ENCODE measurements around the gene GON7. TPM values are rescaled to one million over a fixed set of nuclear protein-coding genes. Genes with fewer than 3 reads are reported as not detected.
"Not testable (repeated sequence)": the region's sequence is repeated elsewhere in the genome, so short reads cannot be mapped to it uniquely, and the experiment has no call there.

Gene GON7
- total RNA-seq, 3 donors from 2014 or later: 15.3 to 19.5 (median 18.6) TPM

DNA sequence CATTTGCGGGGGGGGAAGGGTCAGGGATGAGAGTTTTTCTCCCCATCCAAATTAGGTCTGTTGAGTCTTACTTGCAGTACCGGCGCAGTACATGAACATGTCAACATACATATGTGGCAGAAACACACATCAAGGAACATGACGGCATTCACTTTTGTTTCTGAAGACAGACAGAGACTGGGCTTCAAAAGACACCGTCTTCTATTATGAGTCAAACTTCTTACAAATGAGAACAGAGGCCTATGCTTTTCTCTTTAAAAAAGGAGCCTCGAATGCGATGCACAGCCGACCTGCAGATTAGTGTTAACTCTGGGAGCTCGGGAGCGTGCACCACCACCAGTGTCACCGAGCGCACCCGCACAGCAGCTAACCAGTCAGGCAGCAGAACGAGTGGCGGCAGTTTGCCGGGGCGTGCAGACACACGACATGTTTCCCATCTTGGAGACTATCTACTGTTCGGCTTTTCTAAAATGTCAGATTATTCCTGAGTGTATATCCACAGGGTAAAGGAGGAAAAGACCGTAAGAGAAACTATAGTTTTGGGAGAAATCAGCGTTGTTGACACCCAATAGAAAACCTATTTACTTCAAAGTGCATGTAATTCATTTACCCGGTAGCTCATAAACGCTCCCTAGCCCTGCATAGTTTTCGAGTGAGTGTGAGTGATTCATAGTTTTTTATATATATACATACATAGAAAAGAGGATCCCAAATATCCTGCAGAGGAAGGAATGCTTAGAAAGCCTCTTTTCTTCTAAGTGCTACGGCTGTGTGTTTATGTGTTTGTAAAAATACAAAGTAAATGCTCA, 33.2 kb upstream of the GON7 start:
- Histone ChIP-seq H3K4me3 (no peak overlapping the region), H3K4me1 (ENCODE audit: low read depth) (no peaks in the 10 kb centered on the region), H3K9me3 (no peaks in the 10 kb centered on the region), H3K36me3 (ENCODE audit: low read depth) (peaks cover under 1% of the 10 kb centered on the region)
- peak; percentile 67 for ATAC-seq
- intact Hi-C loops (cut with DNase I, micrococcal nuclease): no loop called here
- DNase-seq: peak in 1 of 3 donors; percentile 10
- TF ChIP-seq, protein P1, sequence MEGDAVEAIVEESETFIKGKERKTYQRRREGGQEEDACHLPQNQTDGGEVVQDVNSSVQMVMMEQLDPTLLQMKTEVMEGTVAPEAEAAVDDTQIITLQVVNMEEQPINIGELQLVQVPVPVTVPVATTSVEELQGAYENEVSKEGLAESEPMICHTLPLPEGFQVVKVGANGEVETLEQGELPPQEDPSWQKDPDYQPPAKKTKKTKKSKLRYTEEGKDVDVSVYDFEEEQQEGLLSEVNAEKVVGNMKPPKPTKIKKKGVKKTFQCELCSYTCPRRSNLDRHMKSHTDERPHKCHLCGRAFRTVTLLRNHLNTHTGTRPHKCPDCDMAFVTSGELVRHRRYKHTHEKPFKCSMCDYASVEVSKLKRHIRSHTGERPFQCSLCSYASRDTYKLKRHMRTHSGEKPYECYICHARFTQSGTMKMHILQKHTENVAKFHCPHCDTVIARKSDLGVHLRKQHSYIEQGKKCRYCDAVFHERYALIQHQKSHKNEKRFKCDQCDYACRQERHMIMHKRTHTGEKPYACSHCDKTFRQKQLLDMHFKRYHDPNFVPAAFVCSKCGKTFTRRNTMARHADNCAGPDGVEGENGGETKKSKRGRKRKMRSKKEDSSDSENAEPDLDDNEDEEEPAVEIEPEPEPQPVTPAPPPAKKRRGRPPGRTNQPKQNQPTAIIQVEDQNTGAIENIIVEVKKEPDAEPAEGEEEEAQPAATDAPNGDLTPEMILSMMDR (IDR thresholded peaks at IDR 0.05): no peak

DNA sequence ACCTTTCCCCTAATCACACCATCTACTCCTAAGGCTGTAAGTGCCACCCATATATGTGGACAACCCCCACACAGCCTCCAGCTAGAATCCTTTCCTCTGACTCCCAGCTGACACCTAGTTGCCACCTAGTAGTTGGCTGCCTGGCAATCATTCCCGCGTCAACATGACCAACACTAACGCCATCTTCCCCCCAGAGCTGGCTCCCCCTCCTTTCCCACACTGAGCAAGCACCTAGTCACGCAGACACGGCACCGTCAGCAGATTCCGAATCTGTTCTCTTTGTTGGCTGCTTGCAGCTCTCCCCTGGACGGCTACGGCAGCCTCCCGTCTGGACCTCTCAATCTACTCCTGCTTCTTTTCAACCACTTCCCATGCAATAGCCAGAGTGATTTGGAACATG, 27.9 kb upstream of the GON7 start:
- Histone ChIP-seq H3K4me1 (ENCODE audit: low read depth) (no peaks in the 10 kb centered on the region), H3K4me3 (no peak overlapping the region), H3K9me3 (no peaks in the 10 kb centered on the region), H3K36me3 (ENCODE audit: low read depth) (no peaks in the 10 kb centered on the region)
- DNase-seq (no peak), ATAC-seq (no peak)
- TF ChIP-seq, protein P1 (IDR thresholded peaks at IDR 0.05): no peak
- intact Hi-C loops (cut with DNase I, micrococcal nuclease): no loop called here

DNA sequence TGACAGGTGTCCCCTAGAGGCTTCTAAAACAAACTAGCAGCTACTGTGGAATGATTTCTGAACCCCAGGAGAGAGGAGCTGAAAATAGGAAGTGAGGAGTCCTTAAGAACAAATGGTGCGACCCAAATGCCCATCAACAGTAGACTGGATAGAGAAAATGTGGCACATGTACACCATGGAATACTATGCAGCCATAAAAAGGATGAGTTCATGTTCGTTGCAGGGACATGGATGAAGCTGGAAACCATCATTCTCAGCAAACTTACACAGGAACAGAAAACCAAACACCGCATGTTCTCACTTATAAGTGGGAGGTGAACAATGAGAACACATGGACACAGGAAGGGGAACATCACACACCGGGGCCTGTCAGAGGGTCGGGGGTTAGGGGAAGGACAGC, 26.2 kb upstream of the GON7 start:
- H3K36me3 ChIP-seq (ENCODE audit: low read depth); DNase-seq; ATAC-seq; H3K9me3 ChIP-seq; H3K4me1 ChIP-seq (ENCODE audit: low read depth); H3K4me3 ChIP-seq; intact Hi-C loops (cut with DNase I, micrococcal nuclease): not testable (repeated sequence)

DNA sequence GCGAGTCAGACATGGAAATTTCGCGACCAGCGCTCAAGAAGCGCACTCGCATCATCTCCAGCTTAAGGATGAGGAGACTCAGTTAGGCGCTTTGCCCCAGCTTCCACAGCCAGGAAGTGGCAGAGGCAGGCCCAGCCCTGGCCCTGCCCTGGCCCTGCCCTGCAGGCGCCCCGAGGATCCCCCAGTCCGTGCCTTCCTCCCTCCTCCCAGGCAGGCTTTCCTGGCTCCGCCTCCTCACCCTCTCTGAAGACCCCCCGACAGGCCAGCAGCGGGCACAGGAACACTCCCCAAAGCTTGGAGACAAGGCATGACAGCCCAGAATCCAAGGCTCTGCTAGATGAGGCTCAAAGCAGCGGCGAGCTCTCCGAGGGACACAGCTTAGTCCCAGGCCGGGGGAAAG, 25.3 kb upstream of the GON7 start:
- H3K4me3 ChIP-seq: no peak overlapping the region
- intact Hi-C loops (cut with DNase I, micrococcal nuclease): no loop called here
- DNase-seq (no peak), ATAC-seq (no peak)
- H3K4me1 ChIP-seq (ENCODE audit: low read depth): no peaks in the 10 kb centered on the region
- no peaks in the 10 kb centered on the region for H3K36me3 ChIP-seq (ENCODE audit: low read depth)
- TF ChIP-seq, protein P1 (IDR thresholded peaks at IDR 0.05): no peak
- H3K9me3 ChIP-seq: no peaks in the 10 kb centered on the region

DNA sequence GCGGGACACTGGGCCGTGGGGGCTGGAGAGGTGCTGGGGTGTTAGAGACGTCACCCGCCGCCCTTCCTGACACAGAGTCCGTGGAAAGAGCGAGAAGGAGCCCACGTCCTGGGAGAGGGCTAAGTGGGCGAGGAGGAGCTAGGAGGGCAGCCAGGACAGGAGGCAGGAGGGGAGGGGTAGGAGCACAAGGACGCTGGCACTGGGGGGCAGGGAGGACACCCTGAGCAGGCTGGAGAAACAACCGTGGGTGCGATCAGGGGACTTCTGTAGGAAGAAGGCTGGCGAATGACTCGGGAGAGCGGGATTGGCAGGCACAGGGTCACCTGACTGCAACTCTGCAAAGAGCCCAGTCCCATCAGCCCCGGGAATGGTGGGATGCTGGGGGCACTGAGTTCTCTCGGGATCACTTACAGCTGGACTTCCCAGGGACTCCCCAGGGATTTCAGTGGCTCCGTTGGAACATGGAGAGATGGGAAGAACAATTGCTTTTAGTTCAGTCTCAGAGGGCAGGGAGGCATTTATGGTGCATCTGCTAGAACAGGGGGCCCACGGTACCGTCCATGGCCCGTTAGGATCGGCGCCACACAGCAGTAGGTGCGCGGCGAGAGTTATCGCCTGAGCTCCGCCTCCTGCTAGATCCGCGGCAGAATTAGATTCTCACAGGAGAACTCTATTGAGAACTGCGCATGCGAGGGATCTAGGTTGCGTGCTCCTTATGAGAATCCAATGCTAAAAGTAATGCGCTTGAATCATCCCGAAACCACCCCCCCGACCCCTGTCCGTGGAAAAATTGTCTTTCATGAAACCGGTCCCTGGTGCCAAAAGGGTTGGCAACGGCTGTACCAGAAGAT, 24.5 kb upstream of the GON7 start:
- no peaks in the 10 kb centered on the region for H3K4me1 ChIP-seq (ENCODE audit: low read depth)
- ATAC-seq (peak; percentile 57), DNase-seq (no peak)
- no peaks in the 10 kb centered on the region for H3K36me3 ChIP-seq (ENCODE audit: low read depth)
- H3K4me3 ChIP-seq: no peak overlapping the region
- H3K9me3 ChIP-seq: no peaks in the 10 kb centered on the region
- intact Hi-C loops (cut with DNase I, micrococcal nuclease): no loop called here
- TF ChIP-seq, protein P1 (IDR thresholded peaks at IDR 0.05): no peak

DNA sequence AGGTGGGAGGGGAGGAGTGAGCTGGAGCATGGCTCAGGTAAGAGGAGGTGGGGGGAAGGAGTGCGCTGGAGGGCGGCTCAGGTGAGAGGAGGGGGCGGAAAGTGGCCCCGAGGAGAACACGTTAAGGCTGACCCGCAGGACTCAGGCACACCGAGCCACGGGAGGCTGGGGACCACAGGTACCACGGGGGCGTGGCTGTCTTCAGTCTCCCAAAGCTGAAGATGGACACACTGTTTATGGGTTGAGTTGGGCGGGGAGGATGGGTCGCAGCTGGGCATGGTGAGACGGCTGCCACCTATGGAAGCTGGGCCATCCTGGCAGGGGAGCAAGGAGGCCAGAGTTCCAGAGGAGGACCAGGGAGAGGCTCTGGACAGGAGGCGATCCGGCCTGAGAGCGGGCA, 23.7 kb upstream of the GON7 start:
- no peaks in the 10 kb centered on the region for H3K4me1 ChIP-seq (ENCODE audit: low read depth)
- H3K36me3 ChIP-seq (ENCODE audit: low read depth): no peaks in the 10 kb centered on the region
- no peak for DNase-seq
- TF ChIP-seq, protein P1 (IDR thresholded peaks at IDR 0.05): no peak
- ATAC-seq: no peak
- intact Hi-C loops (cut with DNase I, micrococcal nuclease): no loop called here
- H3K9me3 ChIP-seq: no peaks in the 10 kb centered on the region
- no peak overlapping the region for H3K4me3 ChIP-seq

Measured in mucosa of descending colon (tissue), 3 donors.